ENCODE data around the gene CD55.

CD55 gene

GRCh38 chr1:207364614-207365013, 43.1 kb downstream of the CD55 start:
- DNase-seq = no peak

- no peak for DNase-seq
These were observed 43.6 kb downstream of the CD55 start for GRCh38 chr1:207365063-207365462.

GRCh38 chr1:207366022-207366421, 44.5 kb downstream of the CD55 start:
- no peak for DNase-seq

DNA sequence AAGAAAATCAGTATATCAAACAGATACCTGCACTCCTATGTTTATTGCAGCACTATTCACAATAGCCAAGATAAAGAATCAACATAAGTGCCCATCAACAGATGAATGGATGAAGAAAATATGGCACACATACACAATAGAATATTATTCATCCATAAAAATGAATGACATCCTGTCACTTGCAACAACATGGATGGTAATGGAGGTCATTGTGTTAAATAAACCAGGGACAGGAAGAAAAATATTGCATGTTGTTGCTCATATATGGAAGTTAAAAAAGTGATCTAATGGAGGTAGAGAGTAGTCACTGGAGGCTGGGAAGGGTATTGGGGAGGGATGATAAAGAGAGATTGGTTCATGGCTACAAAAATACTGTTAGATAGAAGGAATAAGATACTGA, 67.2 kb downstream of the CD55 start:
- DNase-seq = no peak

GRCh38 chr1:207389728-207390464, 68.4 kb downstream of the CD55 start:
- DNase-seq = peak; percentile 68

- DNase-seq = peak; percentile 96
These were observed 72.1 kb downstream of the CD55 start for GRCh38 chr1:207393610-207394009.

GRCh38 chr1:207396168-207396746, 74.8 kb downstream of the CD55 start:
- no peak for DNase-seq

- DNase-seq = peak; percentile 9
These were observed 76.0 kb downstream of the CD55 start for GRCh38 chr1:207397525-207397926.

DNA sequence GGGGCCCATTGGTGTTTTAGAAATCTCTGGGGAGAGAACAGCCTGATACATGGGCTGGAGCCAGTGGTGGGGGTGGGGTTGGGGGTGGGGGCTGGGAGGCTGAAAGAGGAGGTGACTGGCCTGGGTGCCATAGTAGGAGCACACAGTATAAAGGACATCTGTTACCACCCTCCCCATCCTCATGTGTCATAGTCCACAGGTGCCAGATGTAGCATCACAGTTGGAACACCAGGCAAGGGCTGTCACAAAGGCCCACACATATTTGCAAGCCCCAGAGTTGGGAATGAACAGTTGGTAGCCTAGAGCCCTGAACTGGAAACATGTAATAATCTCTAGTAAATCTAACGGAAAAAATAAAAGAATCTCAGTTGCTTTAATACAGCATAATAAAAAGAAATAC, 77.5 kb downstream of the CD55 start:
- no peak for DNase-seq

DNA sequence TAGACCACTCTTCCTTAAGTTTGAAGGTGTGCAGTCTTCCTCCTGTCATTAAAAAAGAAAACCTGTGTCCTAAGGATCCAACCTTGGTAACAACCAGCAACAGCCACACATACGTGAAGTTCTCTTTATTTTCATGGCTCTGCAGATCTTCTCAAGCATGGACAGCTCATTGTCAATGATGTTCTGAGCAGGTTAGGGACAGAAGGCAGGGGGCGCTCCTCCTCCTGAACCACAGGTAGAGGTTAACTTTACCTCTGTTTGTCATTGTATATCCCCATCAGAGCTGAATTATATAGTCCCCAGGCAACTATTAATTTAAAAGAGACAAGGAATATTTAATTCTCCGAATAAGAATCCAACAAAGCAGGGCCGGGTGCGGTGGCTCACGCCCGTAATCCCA, 80.1 kb downstream of the CD55 start:
- DNase-seq = no peak

- no peak for DNase-seq
These were observed 81.3 kb downstream of the CD55 start for GRCh38 chr1:207402744-207403143.

- peak; percentile 65 for DNase-seq
These were observed 83.5 kb downstream of the CD55 start for GRCh38 chr1:207404849-207405525.

GRCh38 chr1:207405814-207406213, 84.3 kb downstream of the CD55 start:
- DNase-seq = no peak

- DNase-seq = no peak
These were observed 86.3 kb downstream of the CD55 start for GRCh38 chr1:207407655-207408260.

All from EL (cell line).